Measurements from ENCODE around the gene GDPGP1. TPM values are rescaled to one million over a fixed set of nuclear protein-coding genes. Genes with fewer than 3 reads are reported as not detected.

GDPGP1 gene
- total RNA-seq, 1 experiment from 2014 or later: 15.4 TPM

DNA sequence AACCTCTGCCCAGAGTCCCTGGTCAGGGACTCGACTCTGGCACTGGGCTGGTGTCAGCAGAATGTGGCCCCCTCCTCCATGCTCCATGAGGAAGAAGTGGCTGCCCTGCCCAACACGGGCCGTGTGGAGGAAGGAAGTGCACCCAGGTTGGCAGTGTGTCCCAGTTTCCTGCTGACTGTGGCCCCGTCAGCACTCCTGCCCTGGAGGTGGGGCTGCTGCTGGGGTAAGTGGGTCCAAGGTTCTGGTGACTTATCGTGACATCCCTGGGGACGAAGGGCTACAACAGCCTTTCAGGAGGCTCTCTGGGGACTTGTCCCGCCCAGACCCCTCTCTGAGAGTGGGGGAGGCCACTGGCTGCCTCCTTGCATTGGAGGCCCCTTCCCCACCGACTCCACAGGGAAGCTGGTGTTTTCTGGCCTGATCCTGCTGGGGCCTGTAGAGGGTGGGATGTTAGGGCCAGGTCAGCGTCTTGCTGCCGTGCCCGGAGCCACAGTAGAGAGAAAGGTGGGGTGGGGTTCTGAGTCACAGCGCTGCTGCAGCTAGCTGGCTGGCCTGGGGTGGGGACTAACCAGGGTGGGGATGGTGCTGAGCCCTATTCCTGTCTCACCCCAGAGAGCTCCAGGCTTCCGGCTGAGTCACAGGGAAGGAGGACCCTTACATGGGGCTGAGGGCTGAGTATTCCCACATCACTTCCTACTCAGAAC, 22.4 kb upstream of the GDPGP1 start:
- Histone ChIP-seq H3K4me2 (ENCODE audit: low read length) (peak overlapping the region; percentile 85), H3K4me1 (ENCODE audit: control insufficient read depth in 1 of 2, insufficient read depth in 2 of 2, low read length in 2 of 2) (peaks cover 55 to 83% of the 10 kb centered on the region in 2 experiments), H3K79me2 (ENCODE audit: insufficient read depth, low read length) (peaks cover 81% of the 10 kb centered on the region), H4K20me1 (ENCODE audit: insufficient read depth) (no peaks in the 10 kb centered on the region), H3K36me3 (ENCODE audit: control insufficient read depth in 1 of 2, insufficient read depth in 2 of 2, low read length in 2 of 2) (no peaks in the 10 kb centered on the region; a peak in 1 of 4 replicates), H3K9ac (ENCODE audit: low read length) (peak overlapping the region; percentile 74), H3K9me2 (ENCODE audit: insufficient read depth) (no peaks in the 10 kb centered on the region), H3K9me3 (ENCODE audit: control insufficient read depth in 1 of 2, insufficient read depth in 1 of 2, low read depth in 1 of 2, low read length in 2 of 2) (no peaks in the 10 kb centered on the region), H3K4me3 (replicated peaks in 1 of 2; ENCODE audit: low read depth in 1 of 2, low read length in 2 of 2) (peak overlapping the region; percentile 33 to 52), H3K27me3 (ENCODE audit: insufficient read depth, low read length) (no peaks in the 10 kb centered on the region), H3K27ac (ENCODE audit: low read depth, low read length) (peak overlapping the region; percentile 99), H2AFZ (ENCODE audit: low read depth, low read length, poor library complexity, severe bottlenecking) (no peak overlapping the region)
- ATAC-seq (peak; percentile 85), DNase-seq (ENCODE audit: low read depth, low spot score) (peak; percentile 66)
- ChIA-PET RAD21 (ENCODE audit: low non-redundant PET in 1 of 2, low total read pairs in 2 of 2, uncharacterized antibody in 2 of 2, unreplicated experiment in 2 of 2) (interaction anchor here (0.5 to 0.9 kb wide), 2 partner anchors 27 to 55 kb away, joined by 3 read pairs; no protein-coding TSS in a partner anchor), POLR2A (interaction anchor here (1.1 to 1.2 kb wide), 2 partner anchors 11 to 21 kb away, joined by 3 to 4 read pairs; partner anchors contain the start of gene SEMA4B), CTCF (interaction anchor here (0.6 kb wide), 2 partner anchors 9 to 84 kb away, joined by 3 read pairs; no protein-coding TSS in a partner anchor)
- intact Hi-C loops (cut with micrococcal nuclease): loop anchor here (2.0 to 10.0 kb wide), 2 partner anchors 27 to 467 kb away; no protein-coding TSS in a partner anchor
- BruUV-seq (replicated peaks): no TSS peak
- TF ChIP-seq, protein P1, sequence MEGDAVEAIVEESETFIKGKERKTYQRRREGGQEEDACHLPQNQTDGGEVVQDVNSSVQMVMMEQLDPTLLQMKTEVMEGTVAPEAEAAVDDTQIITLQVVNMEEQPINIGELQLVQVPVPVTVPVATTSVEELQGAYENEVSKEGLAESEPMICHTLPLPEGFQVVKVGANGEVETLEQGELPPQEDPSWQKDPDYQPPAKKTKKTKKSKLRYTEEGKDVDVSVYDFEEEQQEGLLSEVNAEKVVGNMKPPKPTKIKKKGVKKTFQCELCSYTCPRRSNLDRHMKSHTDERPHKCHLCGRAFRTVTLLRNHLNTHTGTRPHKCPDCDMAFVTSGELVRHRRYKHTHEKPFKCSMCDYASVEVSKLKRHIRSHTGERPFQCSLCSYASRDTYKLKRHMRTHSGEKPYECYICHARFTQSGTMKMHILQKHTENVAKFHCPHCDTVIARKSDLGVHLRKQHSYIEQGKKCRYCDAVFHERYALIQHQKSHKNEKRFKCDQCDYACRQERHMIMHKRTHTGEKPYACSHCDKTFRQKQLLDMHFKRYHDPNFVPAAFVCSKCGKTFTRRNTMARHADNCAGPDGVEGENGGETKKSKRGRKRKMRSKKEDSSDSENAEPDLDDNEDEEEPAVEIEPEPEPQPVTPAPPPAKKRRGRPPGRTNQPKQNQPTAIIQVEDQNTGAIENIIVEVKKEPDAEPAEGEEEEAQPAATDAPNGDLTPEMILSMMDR (IDR thresholded peaks at IDR 0.05 in 2 of 3, conservative IDR thresholded peaks at IDR 0.05 in 1 of 3; ENCODE audit: borderline replicate concordance in 1 of 3, insufficient read depth in 1 of 3, low read depth in 2 of 3, low read length in 2 of 3): no peak
- TF ChIP-seq YY1 (IDR thresholded peaks at IDR 0.05; ENCODE audit: extremely low read depth, insufficient replicate concordance, low read depth, low read length): peak; percentile 53
- TF ChIP-seq EZH2phosphoT487 (IDR thresholded peaks at IDR 0.05; ENCODE audit: borderline replicate concordance): no peak
- TF ChIP-seq POLR2AphosphoS5 (IDR thresholded peaks at IDR 0.05; ENCODE audit: low read depth, low read length): peak; percentile 53; the same call in 1 of the 2 replicates
- TF ChIP-seq, protein P2, sequence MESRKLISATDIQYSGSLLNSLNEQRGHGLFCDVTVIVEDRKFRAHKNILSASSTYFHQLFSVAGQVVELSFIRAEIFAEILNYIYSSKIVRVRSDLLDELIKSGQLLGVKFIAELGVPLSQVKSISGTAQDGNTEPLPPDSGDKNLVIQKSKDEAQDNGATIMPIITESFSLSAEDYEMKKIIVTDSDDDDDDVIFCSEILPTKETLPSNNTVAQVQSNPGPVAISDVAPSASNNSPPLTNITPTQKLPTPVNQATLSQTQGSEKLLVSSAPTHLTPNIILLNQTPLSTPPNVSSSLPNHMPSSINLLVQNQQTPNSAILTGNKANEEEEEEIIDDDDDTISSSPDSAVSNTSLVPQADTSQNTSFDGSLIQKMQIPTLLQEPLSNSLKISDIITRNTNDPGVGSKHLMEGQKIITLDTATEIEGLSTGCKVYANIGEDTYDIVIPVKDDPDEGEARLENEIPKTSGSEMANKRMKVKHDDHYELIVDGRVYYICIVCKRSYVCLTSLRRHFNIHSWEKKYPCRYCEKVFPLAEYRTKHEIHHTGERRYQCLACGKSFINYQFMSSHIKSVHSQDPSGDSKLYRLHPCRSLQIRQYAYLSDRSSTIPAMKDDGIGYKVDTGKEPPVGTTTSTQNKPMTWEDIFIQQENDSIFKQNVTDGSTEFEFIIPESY (IDR thresholded peaks at IDR 0.05; ENCODE audit: extremely low read depth, insufficient replicate concordance, low read length): peak; percentile 72

All from HCT116 (cell line).